HG02678 (cell line): ENCODE measurements around the gene NCOA7.
A peak's percentile ranks its signal among the peaks of the same experiment; 100 is the strongest.
"Not testable (repeated sequence)": the region's sequence is repeated elsewhere in the genome, so short reads cannot be mapped to it uniquely, and the experiment has no call there.

Source experiments
- ATAC-seq: cut with Tn5 transposase; IDR thresholded peaks from one replicate; pipeline ENCODE4 v1.9.1; 2021; ENCODE audit warnings: mild to moderate bottlenecking, moderate library complexity; ENCODE audit not compliant: unreplicated experiment

The NCOA7 gene

GRCh38 chr6:125913145-125913544 lies 122.4 kb downstream of the NCOA7 start:
- ATAC-seq = no peak

- no peak for ATAC-seq
These were observed 123.1 kb downstream of the NCOA7 start for GRCh38 chr6:125913864-125914351.

DNA sequence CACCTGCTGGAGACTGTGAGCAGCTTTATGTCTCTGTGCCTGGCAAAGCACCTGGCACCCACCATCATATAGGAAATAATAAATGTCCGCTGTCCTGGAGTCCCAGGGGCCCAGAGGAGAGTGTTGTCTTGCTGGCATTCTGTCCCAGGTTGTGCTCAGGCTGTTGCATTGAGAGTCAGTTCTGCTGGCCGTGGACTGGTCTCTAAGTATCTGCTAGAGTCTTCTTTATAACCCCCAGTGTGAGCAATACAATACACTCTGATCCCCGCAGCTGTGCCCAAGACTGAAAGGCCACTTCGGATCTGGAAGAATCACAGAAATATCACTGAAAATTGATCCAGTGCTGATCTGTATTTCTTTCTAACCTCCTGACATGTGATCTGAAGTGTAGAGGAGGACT lies 127.5 kb downstream of the NCOA7 start:
- no peak for ATAC-seq

DNA sequence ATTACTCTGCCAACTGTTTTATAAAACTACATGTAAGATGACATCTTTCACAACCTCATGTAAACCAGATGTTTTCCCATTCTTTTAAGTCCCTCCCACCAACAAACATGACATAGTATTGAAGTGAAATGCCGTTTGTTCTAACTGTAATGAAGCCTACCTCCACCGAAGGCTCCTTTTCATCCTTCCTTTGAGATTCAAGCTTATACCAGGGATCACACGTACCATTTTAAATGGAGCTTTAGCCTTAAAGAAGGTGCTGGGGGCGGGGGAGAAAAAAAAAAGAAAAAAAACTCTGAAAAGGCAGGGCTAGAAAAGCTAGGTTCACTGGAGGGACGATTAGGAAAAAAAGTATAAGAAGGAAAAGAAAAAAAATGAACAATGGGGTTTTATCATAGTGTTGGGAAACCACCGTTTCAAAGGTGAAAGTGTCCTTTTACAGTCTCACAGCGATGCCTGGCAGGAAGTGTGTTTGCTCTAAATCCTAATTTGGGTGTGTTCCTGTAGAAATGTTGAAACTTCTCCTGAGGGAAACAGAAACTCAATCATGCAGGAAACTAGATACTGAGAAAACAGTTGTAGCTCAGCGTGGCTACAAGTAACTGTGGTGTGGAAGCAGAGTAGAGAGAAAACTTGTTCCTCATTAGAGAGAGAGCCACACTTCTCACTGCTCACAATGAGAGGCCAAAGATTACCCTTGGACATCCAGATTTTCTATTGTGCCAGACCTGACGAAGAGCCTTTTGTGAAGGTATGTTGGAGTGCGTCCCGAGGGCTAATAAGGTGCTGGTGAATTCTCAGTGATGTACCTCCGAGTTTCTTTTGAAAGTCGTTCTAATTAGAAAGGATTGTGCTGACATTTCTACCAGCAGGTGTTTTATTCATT lies 128.2 kb downstream of the NCOA7 start:
- peak; percentile 96 for ATAC-seq

GRCh38 chr6:125919618-125920017 lies 128.9 kb downstream of the NCOA7 start:
- ATAC-seq = no peak

- no peak for ATAC-seq
These were observed 131.6 kb downstream of the NCOA7 start for GRCh38 chr6:125922322-125922860.

DNA sequence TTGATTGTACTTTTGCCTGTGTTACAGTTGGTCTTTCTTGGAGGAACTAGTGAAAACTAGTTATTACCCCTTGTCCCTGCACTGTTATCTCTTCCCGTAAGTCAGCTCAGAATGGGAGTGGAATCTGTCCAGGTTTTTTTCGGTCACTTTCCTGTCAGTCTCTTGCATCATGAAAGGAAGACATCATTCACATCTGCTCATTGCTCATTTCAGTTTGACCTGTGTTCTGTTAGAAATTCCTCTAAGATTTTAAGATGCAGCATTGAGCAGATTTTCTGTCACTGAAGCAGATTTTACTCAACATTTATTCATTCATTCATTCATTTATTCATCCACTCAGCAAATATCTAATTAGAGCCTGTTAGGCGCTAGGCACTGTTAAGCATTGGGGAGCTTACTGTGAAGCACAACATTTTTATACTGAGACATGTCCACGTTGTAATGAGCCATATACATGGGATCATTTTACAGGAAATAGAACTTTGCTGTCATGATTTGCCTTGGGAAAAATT lies 132.7 kb downstream of the NCOA7 start:
- ATAC-seq = no peak

DNA sequence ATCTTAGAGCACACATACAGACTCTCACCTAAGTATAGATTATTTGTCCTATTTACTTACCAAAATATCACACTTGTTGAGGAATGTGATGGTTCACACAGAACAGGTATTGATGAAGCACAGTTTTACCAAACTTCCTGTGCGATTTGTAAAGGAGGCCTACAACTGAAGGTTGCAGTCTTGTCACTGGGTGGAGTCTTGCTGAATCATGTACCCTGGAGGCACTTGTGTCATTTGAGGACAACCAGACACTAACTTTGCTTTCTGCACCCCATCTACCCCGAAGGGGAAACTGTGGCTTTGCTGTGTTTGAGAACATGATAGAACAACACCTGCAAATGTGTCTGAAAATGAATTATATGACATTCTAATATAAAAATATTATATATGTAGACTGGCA lies 133.4 kb downstream of the NCOA7 start:
- no peak for ATAC-seq

DNA sequence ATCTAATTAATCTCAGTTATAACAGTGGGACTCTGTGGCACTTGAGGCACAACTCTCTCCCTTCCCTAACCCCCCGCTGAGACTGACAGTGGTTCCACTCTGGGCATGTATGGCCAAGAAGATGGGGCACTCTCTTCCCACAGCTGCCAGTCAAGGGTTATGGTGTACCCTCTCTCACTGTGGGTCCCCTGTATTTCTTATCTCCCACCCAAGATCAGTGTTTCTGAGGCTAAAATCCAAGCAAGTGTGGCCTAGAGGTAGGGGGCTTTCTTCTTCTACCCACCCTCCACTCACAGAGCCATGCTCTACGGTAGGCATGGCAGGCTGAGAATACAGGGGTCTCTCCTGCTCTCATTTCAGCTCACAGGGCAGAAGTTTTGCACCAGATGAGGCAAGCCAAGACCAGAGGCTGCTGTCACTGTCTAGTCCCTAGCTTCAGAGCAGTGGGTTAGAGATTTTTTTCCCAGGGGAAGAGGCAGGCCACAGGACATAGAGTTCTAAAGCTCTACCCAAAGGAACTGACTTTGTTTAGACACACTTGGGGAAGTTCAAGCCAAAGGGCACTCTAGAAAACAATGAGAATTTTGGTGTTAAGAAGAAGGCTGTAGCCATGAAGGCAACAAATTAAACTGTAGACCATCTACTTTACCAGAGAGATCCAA lies 134.1 kb downstream of the NCOA7 start:
- no peak for ATAC-seq

- no peak for ATAC-seq
These were observed 136.0 kb downstream of the NCOA7 start for GRCh38 chr6:125926711-125927110.

- ATAC-seq = no peak
These were observed 137.0 kb downstream of the NCOA7 start for GRCh38 chr6:125927761-125928160.

- no peak for ATAC-seq
These were observed 140.1 kb downstream of the NCOA7 start for GRCh38 chr6:125930765-125931418.

DNA sequence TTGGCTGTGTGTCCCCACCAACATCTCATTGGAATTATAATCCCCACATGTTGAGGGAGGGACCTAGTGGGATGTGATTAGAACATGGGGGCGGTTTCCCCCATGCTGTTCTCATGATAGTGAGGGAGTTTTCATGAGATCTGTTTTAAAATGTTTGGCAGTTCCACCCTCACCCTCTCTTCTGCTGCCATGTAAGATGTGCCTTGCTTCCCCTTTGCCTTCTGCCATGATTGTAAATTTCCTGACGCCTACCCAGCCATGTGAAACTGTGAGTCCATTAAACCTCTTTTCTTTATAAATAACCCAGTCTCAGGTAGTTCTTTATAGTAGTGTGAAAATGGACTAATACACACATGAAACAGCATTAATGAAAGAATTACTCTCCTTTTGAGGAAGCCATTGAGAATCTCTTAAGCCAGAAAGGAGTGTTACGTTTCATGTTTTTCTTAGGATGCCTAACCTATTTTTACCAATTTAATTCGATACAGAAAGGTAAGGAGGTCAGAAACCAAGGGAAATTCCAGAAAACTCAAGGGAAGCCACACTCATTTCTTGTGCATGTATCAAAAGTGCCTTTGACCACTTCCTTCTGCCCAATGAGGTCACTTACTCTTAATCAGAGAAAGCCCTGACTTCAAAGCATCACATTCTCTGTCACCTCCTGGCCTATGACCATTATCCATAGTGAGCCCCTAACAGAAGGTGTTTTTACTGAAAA lies 141.1 kb downstream of the NCOA7 start:
- peak; percentile 85 for ATAC-seq

- peak; percentile 16 for ATAC-seq
These were observed 141.7 kb downstream of the NCOA7 start for GRCh38 chr6:125932451-125932795.

- ATAC-seq = not testable (repeated sequence)
These were observed 144.8 kb downstream of the NCOA7 start for GRCh38 chr6:125935520-125935919.

DNA sequence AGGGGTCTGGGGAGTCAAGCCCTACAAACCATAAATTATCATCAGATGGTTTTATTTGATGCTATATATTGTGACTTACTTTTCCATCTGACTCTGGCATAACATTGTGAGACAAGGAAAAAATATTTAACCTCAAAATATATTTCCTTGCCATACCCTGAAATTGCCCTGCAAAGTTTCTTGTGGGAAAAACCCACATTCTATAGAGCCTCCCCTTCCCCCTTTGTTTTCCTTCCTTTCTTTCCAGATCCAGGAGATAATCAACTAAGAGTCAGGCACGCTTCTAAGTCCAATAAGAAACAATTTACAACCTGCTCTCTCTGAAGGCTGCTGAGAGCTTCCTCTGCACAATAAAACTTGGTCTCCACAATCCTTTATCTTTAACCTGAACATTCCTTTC lies 148.3 kb downstream of the NCOA7 start:
- no peak for ATAC-seq

GRCh38 chr6:125939791-125940190 lies 149.0 kb downstream of the NCOA7 start:
- no peak for ATAC-seq

GRCh38 chr6:125940247-125941041 lies 149.7 kb downstream of the NCOA7 start:
- ATAC-seq = no peak

- ATAC-seq = no peak
These were observed 152.1 kb downstream of the NCOA7 start for GRCh38 chr6:125942672-125943527.
